Measurements from ENCODE around the gene EWSR1. TPM values are rescaled to one million over a fixed set of nuclear protein-coding genes. Genes with fewer than 3 reads are reported as not detected.
"Not testable (repeated sequence)": the region's sequence is repeated elsewhere in the genome, so short reads cannot be mapped to it uniquely, and the experiment has no call there.

Gene EWSR1
- total RNA-seq, 1 donor from 2014 or later: 205 TPM

DNA sequence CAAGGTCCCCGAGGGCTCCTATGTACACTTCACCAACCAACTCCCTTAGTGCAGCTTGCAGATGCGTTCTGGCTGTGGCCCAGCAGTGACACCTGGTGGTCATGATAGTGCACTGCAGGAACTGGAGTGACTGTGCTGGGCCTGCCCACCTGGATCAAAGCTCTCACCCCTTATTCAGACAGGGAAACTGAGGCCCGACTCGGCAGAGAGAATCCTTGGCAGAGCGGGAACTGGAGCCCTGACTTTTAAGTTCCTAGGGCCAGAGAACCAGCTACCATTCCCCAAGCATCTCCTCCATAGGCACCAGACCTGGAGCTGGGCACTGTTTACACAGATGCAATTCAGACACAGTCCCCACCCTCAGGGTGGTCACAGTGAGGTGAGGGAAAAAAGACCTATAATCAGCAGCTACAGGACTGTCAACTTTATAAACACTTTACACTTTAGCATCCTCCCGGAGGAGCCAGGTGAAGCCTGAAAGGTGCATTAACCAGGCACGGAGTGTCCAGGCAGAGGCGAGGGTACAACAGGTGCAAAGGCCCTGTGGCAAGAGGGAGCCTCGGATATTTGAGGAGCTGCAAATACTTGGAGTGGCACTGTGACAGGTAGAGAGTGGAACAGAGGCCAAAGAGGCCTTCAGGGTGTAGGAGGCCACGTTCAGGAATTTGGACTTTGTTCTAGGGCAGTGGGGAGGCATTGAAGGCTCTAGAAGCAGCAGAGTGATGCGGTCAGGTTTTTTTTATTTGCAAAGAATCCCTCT lies 22.3 kb upstream of the EWSR1 start:
- DNase-seq (ENCODE audit: low spot score in 2 of 2) (peak in 1 of 2 donors; percentile 80), FAIRE-seq (no peak)

DNA sequence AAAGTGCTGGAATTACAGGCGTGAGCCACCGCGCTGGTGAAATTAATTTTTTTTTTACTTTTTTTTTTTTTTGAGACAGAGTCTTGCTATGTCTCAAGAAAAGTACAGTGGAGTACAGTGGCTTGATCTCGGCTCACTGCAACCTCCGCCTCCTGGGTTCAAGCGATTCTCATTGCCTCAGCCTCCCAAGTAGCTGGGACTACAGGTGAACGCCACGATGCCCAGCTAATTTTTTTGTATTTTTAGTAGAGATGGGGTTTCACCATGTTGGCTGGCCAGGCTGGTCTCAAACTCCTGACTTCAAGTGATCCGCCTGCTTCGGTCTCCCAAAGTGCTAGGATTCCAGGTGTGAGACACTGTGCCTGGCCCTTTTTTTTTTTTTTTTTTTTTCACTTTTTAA lies 20.2 kb upstream of the EWSR1 start:
- DNase-seq (ENCODE audit: low spot score in 2 of 2); FAIRE-seq: not testable (repeated sequence)

DNA sequence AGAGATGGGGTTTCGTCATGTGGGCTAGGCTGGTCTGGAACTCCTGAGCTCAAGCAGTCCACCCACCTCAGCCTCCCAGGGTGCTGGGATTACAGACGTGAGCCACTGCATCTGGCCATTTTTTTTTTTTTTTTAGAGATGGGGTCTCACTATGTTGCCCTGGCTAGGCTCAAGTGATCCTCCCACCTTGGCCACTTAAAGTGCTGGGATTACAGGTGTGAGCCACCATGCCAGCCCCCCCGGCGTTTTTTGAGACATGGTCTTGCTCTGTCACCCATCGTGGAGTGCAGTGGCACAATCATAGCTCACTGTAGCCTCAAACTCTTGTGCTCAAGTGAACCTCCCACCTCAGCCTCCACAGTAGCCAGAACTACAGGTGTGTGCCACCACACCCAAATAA lies 16.8 kb upstream of the EWSR1 start:
- FAIRE-seq (no peak), DNase-seq (ENCODE audit: low spot score in 2 of 2) (no peak)

DNA sequence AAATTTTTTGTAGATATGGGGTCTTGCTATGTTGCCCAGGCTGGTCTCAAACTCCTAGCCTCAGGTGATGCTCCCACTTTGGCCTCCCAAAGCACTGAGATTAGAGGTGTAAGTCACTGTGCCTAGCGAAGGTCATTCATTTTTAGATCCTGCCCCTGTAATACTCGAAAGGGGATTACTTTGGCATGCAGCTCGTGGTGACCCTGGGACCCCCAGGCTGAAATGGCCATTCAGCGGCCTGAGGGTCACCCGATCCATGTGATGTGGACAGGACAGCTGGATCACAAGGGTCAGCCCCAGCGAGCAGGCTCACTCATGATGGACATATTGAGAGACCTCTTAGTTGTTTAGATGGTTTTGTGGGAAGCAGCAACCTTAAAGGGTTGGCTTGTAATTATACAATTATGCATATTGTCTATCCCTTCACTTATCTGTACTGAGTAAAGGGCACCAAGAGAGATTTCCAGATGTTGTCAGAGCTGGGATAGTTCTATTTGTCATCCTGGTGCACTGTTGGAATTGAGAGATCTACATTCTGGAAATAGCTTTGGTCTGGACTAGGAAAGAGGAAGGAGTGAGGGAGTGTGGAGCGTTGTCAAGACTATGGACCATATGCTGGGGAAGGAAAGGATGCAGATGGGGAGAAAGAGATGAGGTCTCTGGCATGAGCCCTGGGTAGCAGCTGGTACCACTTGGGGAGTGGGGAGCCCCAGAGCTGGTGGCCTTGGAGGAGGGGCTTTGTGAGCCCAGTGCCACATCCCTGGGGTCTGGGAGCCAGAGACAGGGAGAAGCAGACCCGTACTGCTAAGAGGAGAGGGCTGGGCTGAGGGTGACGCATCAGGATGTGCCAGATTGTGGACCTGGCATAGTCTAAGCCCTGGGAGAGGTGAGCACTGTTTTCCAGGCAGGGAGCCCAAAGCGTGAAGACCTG lies 15.8 kb upstream of the EWSR1 start:
- FAIRE-seq (no peak), DNase-seq (ENCODE audit: low spot score in 2 of 2) (no peak)

DNA sequence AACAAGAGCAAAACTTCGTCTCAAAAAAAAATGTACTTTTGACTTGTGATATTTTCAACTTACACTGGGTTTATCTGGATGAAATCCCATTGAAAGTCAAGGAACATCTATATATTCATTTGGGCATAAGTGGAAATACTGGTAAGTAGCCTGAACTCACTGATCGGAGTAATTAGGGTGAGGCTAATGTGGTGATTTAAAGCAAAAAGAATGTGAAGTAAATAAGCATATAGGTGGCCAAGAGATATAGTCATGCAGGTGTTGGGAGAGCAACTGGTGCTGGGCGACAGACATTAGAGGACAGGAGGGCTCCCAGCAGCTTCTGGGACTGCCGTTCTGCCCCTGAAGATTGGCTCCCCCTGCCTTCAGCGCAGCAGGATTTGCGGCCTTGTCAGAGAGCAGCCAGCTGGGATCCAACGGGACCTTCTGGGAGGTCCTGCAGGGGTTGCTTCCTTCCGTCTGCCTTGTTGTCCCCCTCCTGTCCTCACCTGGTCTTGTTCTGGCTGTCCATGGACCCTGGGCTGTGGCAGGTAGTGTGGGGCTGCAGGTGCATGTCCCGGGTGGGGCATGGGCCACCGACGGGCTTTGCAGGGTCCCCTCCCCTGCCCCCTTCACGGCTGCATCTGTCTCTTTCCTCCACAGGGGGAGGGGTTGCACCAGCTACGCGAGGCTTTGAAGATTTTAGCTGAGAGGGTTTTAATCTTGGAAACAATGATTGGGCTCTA lies 14.3 kb upstream of the EWSR1 start:
- FAIRE-seq (no peak), DNase-seq (ENCODE audit: low spot score in 2 of 2) (no peak)

DNA sequence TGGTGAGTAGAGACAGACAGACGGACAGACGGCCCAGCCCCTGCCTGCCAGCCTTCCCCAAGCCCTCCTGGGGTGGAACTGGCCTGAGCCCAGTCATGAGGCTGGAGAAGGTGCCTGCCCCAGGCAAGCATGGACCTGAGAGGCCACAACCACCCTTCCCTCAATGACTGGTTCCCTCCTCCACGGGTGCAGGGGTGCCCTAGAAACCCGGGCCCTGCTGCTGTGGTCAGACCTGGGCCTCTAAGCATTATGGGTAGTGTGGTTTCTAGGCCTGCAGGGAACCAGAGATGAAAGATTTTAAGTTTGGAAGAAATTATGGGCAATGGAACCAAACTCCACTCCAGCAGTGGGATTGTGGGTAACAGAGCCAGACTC lies 13.8 kb upstream of the EWSR1 start:
- DNase-seq (ENCODE audit: low spot score in 2 of 2): no peak
- no peak for FAIRE-seq

DNA sequence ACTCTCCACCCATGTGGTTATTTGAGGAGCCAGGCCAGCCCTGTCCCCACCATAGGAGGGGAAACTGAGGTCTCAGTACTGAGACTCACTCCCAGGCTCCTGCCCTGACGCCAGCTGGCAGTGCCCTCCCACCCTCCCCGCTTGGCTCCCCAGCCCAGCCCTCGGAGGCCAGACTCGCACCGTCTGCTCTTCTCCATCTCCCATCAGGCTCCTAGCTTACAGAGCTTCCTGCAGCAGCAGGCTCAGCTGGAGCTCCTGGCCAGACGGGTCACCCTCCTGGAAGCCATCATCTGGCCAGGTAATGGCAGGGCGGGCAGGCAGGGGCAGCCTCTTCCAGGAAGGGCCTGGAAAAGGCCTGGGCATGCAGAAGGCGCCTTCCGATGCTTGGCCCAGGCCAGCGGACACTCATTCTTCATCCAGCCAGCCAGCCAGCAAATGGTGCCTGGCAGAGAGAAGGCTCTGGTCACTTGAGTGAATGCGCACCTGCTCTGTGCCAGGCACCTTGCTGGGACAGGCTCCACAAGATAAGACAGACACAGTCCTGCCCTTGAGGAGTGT lies 12.9 kb upstream of the EWSR1 start:
- FAIRE-seq: no peak
- no peak for DNase-seq (ENCODE audit: low spot score in 2 of 2)

DNA sequence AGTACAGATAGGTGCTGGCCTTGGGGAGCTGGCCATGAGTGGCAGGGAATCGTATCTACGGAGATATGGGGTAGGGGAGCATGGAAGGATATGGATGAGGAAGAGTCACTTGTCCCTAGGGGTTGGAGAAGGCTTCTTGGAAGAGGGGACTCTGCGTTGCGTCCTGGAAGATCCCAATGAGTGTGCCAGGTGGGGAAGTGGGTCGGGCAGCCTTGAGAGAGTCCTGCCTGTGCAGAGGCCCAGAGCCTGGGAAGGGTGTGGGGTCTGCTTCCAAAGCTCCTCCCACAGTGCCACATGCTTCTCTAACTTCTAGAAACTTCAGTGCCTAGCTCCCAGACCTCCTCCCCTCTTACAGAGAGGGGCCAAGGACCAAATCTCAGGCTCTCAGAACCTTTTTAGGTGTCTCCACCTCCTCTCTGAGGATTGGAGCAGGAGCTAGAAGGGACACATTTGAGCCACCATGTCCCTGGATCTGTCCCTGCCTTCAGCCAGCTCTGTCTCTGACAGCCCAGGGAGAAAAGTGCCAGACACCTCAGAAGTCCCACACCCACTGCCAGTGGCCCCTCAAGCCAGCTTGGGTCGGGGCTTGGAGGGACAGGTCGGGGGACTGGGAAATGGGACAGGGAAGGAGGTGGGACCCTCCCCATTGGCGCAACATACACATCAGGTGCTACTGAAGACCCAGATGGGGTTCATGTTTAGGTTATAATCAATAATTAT lies 11.3 kb upstream of the EWSR1 start:
- no peak for DNase-seq (ENCODE audit: low spot score in 2 of 2)
- FAIRE-seq: no peak

DNA sequence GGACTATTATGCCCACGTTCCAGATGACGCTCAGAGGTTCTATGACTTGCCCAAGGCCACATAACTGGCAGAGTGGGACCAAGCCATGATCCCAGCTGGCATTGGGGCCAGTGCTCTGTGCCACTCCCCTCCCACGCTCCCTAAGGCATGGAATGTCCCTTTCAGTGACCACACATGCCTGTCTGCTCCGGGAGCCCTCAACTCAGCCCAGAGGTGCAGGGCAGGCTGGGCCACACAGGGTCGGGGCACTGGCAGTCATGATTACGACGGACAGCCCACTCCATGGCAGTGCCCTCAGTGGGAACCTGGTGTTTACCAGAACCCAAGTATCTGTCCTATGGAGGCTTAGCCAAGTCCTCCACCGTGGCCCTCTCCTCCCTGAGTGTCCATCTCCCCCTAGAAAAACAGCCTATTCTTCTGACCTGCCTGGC lies 10.3 kb upstream of the EWSR1 start:
- no peak for DNase-seq (ENCODE audit: low spot score in 2 of 2)
- FAIRE-seq: no peak

DNA sequence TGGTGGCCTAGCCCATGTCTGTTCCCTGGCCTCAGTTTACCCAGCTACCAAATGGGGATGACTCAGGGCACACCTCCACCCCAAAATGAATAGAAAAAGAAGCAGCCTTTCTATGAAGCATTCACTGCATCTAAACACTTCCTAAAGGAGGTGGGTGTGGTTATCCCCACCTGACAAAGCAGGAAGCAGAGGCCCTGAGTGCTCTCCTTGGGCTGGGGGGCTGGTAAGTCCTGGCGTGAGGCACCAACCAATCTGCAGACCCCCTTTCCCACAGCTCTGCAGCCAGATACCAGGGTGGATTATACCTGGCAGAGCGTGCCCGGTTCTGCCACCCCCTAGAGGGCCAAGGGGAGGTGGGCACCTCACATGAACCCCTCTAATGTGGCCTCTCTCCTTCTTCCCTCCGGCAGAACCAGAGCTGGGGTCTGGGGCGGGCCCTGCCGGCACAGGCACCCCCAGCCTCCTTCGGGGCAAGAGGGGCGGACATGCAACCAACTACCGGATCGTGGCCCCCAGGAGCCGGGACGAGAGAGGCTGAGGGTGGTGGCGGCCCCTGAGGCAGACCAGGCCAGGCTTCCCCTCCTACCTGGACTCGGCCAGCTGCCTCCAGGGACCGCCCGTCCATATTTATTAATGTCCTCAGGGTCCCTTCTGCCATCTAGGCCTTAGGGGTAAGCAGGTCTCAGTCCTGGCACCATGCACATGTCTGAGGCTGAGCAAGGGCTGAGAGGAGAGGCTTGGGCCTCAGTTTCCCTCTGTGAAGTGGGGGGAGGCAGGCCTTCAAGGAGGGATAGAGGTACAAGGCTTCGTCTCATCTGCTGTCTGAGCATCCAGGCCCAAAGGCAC lies 9.4 kb upstream of the EWSR1 start:
- FAIRE-seq: no peak
- no peak for DNase-seq (ENCODE audit: low spot score in 2 of 2)

DNA sequence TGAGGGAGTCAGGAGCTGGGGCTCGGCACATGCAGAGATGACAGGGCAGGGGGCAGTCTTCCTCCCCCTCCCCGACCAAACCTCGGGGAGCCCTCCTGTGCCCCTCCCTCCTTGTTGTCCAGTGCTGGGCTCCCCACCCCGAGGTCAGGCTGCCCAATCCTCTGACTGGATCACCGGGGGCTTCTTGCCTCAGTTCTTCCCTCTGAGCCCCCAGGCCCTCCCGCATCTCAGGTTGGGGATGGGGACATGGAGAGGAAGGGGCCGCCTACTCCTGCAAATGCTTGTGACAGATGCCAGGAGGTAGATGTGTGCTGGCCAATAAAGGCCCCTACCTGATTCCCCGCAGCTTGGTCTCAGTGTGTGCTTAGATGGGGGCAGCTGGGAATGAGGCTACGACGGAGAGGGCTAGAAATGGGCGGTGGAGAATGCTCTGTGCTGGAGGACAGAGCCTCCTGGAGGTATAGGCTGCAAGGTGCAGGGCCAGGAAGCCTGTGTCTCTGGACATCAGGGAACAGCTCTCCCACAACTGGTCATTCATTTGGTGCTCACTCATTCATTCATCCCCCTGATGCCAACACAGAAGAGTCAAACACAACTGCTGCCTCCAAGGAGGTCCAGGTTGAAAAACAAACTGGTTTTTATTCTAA lies 8.7 kb upstream of the EWSR1 start:
- DNase-seq (ENCODE audit: low spot score in 2 of 2): no peak

DNA sequence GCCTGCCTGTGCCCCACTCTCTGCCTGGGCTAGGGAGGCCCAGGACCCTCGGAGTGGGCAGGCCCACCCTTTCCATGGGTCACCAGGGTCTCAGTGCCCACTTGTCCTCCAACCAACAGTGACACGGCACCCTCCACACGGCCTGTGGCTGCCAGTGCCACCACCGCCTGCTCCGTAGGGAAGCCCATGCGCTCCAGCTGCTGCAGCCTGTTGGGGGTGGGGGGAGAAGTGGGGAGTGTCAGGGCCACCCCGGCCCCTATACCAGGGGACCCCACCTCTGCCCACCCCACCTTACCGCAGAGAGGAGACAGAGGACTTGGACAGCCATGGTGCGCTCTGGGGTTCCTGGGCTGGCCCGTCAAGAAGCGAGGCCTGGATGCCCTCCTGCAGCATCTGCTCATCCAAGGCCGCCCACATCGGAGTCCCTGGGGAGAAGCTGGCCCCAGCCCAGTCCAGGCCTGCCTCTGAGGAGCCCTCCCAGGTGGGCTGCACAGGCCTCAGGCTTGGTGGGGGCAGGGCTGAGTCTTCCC lies 8.0 kb upstream of the EWSR1 start:
- no peak for FAIRE-seq
- no peak for DNase-seq (ENCODE audit: low spot score in 2 of 2)

More for the DNA sequence above, 8.7 kb upstream of the EWSR1 start:
- FAIRE-seq: no peak

DNA sequence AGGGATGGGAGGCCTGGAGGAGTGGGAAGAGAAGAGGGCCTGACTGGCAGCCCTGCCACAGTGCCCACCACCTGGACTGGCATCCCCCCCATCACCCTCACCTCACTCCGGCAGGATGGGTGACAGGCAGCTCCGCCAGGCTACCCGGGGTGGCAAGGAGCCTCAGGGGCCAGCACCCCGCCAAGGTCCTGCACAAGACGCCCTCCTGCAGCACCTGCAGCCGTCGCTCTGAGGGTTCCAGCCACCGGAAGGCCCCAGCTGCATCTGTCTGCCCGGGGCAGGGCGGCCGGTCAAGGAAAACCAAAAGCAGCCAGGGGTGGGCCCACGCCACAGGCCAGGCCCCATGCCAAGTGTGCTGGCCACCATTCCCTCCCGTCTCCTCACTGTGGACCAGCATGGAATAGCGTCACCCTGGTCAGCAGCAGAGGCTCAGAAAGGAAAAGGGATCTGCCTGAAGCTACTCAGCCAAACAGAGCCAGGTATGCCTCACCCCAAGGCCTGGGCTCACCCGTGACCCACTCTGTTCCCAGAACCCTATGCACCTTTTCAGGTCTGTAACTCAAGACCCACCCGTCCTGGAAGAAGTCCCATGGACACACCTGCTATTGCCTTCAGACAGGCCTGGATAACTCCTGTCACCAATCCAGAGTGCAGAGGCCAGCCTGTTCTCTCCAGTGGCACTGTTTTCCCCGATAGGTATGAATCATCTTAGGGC lies 7.3 kb upstream of the EWSR1 start:
- DNase-seq (ENCODE audit: low spot score in 2 of 2): no peak
- no peak for FAIRE-seq

DNA sequence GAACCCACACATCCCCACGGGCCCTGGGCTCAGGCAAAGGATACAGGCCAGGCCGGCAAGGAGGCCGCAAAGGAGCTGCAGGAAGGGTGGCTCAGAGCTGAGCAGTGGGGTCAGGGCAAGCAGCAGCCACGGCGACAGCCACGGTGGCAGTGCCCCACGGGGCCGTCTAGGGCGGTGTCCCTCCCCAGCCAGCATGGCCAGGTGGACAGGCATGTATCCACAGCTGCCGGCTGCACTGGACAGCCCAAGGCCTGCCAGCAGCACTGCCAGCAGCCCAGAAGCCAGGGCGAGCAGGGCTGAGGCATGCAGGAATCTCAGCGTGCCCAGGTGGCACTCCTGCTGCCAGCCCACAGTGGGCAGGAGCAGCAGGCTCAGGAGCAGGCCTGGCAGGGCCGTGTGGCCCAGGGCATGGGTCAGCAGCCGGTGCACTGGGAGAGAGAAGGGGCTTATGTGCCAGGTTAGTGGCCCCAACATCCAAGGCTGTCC lies 4.2 kb upstream of the EWSR1 start:
- no peak for DNase-seq (ENCODE audit: low spot score in 2 of 2)
- no peak for FAIRE-seq

DNA sequence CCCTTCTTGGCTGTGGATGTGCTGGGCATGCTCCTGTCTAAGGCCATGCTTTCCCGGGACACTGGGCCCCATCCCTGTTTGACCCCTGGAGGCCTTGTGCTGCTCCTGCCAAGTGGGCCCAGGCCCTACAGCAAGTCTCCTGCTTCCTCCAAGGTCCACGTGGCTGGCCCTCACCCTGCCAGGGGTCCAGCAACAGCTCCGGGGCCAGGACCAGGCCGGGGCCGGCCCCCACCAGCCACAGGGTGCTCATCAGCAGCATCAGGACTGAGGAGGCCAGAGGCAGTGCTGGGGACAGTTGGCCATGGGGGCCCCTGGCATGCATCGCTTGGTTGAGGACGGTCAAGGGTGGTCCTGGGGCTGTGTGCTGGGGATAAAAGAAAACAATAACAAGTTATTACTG lies 2.8 kb upstream of the EWSR1 start:
- FAIRE-seq: no peak

DNA sequence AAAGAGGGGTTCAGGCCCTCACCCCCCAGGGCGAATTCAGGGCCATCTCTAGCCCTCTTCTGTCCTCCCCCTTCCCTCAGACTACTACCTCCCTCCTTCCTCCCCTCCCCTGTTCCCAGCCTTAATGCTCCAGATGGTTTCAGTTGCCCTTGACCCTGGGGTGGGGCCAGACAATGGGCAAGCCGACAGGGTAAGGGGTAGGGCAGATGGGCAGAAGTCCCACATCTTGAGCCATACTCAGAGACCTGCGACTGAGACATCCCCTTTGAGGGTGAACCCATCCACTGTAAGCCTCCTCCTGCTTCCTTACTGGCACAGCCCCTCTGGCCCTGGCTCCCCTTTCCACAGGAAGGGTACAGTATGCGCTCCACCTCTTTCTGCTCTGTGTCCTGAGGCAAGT lies 2.1 kb upstream of the EWSR1 start:
- DNase-seq (ENCODE audit: low spot score in 2 of 2): no peak
- FAIRE-seq: no peak

More for the DNA sequence above, 2.8 kb upstream of the EWSR1 start:
- DNase-seq (ENCODE audit: low spot score in 2 of 2): no peak

Measured in frontal cortex (tissue), 4 donors.